ENCODE measurements around the gene C11orf52. TPM values are rescaled to one million over a fixed set of nuclear protein-coding genes. Genes with fewer than 3 reads are reported as not detected.

The C11orf52 gene
- total and polyA plus RNA-seq, 2 of the 13 experiments (the other 11 are each of a cell fraction or from before 2014, with no cell fraction given), result 7.4 to 11.0 TPM

DNA sequence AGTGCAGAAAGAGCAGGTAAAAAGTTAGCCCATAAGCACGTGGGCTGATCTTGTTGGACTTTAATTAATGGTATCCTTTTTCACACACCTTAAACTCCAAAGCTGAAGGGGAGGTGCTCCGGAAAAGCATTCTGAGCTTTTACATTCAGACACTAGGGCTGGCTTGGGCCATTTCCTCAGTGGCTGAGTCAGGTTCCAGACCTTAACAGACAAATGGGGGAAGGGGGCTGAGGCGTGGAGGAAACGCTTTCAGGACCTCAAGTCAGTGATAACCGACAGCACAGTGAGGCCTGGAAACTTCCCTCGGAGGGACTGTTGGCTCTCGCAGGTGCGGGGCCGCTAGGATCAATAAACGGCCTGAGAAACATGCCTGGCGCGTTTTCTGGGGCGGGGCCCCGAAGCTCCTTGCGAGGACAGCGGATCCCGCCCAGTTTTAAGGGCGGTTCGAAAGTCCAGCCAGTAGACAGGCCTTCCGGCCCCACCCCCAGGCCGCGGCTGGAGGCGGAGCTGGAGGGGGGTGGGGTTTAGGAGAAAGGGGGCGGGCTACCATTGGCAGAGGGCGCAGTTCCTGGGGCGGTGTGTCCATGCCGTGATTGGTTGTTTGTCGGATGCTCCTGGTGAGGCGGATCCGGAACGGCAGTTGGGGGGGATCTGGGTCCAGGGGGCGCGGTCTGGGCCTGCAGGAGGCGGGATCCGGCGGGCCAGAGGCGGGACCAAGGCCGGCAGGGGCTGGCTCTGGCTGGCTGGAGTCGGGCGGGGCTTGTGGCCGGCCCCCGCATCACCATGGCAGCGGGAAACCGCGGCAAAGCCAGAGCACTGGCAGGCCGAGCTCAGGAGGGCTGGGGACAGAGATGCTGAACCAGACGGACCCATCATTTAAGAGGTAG is 8.0 kb downstream of the C11orf52 start (continued):
- TF ChIP-seq, protein P1, sequence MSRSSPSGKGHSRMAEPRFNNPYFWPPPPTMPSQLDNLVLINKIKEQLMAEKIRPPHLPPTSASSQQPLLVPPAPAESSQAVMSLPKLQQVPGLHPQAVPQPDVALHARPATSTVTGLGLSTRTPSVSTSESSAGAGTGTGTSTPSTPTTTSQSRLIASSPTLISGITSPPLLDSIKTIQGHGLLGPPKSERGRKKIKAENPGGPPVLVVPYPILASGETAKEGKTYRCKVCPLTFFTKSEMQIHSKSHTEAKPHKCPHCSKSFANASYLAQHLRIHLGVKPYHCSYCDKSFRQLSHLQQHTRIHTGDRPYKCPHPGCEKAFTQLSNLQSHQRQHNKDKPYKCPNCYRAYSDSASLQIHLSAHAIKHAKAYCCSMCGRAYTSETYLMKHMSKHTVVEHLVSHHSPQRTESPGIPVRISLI (CRISPR knock-in tag; IDR thresholded peaks at IDR 0.05; ENCODE audit: borderline replicate concordance), result 0 out of 2 replicates have a peak, but pooled peaks have one; percentile 10
- TF ChIP-seq, protein P2, sequence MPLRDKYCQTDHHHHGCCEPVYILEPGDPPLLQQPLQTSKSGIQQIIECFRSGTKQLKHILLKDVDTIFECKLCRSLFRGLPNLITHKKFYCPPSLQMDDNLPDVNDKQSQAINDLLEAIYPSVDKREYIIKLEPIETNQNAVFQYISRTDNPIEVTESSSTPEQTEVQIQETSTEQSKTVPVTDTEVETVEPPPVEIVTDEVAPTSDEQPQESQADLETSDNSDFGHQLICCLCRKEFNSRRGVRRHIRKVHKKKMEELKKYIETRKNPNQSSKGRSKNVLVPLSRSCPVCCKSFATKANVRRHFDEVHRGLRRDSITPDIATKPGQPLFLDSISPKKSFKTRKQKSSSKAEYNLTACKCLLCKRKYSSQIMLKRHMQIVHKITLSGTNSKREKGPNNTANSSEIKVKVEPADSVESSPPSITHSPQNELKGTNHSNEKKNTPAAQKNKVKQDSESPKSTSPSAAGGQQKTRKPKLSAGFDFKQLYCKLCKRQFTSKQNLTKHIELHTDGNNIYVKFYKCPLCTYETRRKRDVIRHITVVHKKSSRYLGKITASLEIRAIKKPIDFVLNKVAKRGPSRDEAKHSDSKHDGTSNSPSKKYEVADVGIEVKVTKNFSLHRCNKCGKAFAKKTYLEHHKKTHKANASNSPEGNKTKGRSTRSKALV (CRISPR knock-in tag; IDR thresholded peaks at IDR 0.05), result peak; percentile 31; the same call in 1 of the 2 replicates
- TF ChIP-seq, protein P3, sequence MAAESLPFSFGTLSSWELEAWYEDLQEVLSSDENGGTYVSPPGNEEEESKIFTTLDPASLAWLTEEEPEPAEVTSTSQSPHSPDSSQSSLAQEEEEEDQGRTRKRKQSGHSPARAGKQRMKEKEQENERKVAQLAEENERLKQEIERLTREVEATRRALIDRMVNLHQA (CRISPR knock-in tag; IDR thresholded peaks at IDR 0.05), result no peak
- peak; percentile 79 for TF ChIP-seq ZNF143 (CRISPR knock-in tag; IDR thresholded peaks at IDR 0.05)
- no peak for TF ChIP-seq SIX4 (CRISPR knock-in tag; IDR thresholded peaks at IDR 0.05)
- peak; percentile 57; the same call in 1 of the 2 replicates for TF ChIP-seq PPARG (CRISPR knock-in tag; conservative IDR thresholded peaks at IDR 0.05)
- TF ChIP-seq SRY (CRISPR knock-in tag; IDR thresholded peaks at IDR 0.05), result peak; percentile 25; the same call in 1 of the 2 replicates
- TF ChIP-seq DPF2 (CRISPR knock-in tag; IDR thresholded peaks at IDR 0.05; ENCODE audit: borderline replicate concordance, low read depth), result no peak
- no peak for TF ChIP-seq RCOR2 (CRISPR knock-in tag; IDR thresholded peaks at IDR 0.05)
- no peak for TF ChIP-seq CEBPB (IDR thresholded peaks at IDR 0.05; ENCODE audit: borderline replicate concordance, low read depth, low read length)
- TF ChIP-seq, protein P4, sequence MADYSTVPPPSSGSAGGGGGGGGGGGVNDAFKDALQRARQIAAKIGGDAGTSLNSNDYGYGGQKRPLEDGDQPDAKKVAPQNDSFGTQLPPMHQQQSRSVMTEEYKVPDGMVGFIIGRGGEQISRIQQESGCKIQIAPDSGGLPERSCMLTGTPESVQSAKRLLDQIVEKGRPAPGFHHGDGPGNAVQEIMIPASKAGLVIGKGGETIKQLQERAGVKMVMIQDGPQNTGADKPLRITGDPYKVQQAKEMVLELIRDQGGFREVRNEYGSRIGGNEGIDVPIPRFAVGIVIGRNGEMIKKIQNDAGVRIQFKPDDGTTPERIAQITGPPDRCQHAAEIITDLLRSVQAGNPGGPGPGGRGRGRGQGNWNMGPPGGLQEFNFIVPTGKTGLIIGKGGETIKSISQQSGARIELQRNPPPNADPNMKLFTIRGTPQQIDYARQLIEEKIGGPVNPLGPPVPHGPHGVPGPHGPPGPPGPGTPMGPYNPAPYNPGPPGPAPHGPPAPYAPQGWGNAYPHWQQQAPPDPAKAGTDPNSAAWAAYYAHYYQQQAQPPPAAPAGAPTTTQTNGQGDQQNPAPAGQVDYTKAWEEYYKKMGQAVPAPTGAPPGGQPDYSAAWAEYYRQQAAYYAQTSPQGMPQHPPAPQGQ (CRISPR knock-in tag; IDR thresholded peaks at IDR 0.05; ENCODE audit: borderline replicate concordance), result 0 out of 2 replicates have a peak, but pooled peaks have one; percentile 38
- peak; percentile 71 for TF ChIP-seq AGO2 (optimal IDR thresholded peaks at IDR 0.05; ENCODE audit: low read depth, low read length)
- no peak for TF ChIP-seq ZNF24 (IDR thresholded peaks at IDR 0.05)
- TF ChIP-seq ZNF484 (CRISPR knock-in tag; IDR thresholded peaks at IDR 0.05; ENCODE audit: borderline replicate concordance, low read depth), result no peak
- peak; percentile 58; the same call in 1 of the 2 replicates for TF ChIP-seq ARNT2 (CRISPR knock-in tag; IDR thresholded peaks at IDR 0.05; ENCODE audit: low read depth)
- TF ChIP-seq PAF1 (CRISPR knock-in tag; IDR thresholded peaks at IDR 0.05), result no peak
